K562 (cell line): Measurements from ENCODE around the gene MILR1.

Experiments used
- PCBP1 ChIP-seq: fragments of 200-400 bp; formaldehyde crosslinking; IDR thresholded peaks from 2 replicates; pipeline ENCODE4 v1.6.1; 2018; ENCODE audit warnings: mild to moderate bottlenecking, low read depth, low read length; ENCODE audit not compliant: poor library complexity, severe bottlenecking
- TF ChIP-seq, protein P1 (sequence below), 2 experiments: fragments of 450-650 bp; formaldehyde crosslinking in 1 of 2; IDR thresholded peaks; 2 replicates each; pipeline versions ENCODE4 v1.4.0 to v1.6.1; 2014 to 2020; ENCODE audit warnings: mild to moderate bottlenecking in 2 of 2, borderline replicate concordance in 1 of 2, low read depth in 1 of 2
- TF ChIP-seq, protein P2 (sequence below): fragments of 450-650 bp; IDR thresholded peaks from 2 replicates; pipeline ENCODE4 v1.7.0; 2016; ENCODE audit warnings: borderline replicate concordance

DNA sequence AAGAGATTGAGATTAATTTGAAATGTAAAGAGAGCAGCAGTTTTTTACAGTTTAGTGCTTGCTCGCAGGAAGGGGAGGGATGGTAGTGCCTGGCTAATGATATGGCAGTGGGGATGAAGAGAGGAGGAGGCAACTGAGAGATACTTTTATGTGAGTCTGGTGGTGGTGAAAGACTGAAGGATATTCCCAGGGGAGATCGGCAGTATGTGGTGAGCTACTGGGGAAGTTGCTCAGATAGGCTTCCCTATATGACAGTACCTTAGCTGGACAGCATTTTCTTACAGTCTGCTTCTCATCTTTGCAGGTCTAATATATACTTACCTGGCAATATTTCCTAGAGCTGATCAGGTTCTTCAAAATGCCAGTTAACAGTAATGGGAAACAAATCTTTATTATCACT, 66.5 kb downstream of the MILR1 start:
- TF ChIP-seq, protein P1, sequence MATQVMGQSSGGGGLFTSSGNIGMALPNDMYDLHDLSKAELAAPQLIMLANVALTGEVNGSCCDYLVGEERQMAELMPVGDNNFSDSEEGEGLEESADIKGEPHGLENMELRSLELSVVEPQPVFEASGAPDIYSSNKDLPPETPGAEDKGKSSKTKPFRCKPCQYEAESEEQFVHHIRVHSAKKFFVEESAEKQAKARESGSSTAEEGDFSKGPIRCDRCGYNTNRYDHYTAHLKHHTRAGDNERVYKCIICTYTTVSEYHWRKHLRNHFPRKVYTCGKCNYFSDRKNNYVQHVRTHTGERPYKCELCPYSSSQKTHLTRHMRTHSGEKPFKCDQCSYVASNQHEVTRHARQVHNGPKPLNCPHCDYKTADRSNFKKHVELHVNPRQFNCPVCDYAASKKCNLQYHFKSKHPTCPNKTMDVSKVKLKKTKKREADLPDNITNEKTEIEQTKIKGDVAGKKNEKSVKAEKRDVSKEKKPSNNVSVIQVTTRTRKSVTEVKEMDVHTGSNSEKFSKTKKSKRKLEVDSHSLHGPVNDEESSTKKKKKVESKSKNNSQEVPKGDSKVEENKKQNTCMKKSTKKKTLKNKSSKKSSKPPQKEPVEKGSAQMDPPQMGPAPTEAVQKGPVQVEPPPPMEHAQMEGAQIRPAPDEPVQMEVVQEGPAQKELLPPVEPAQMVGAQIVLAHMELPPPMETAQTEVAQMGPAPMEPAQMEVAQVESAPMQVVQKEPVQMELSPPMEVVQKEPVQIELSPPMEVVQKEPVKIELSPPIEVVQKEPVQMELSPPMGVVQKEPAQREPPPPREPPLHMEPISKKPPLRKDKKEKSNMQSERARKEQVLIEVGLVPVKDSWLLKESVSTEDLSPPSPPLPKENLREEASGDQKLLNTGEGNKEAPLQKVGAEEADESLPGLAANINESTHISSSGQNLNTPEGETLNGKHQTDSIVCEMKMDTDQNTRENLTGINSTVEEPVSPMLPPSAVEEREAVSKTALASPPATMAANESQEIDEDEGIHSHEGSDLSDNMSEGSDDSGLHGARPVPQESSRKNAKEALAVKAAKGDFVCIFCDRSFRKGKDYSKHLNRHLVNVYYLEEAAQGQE (IDR thresholded peaks at IDR 0.05; ENCODE audit: borderline replicate concordance) = no peak
- TF ChIP-seq, protein P1 (CRISPR knock-in tag; IDR thresholded peaks at IDR 0.05; ENCODE audit: low read depth) = no peak
- TF ChIP-seq, protein P2, sequence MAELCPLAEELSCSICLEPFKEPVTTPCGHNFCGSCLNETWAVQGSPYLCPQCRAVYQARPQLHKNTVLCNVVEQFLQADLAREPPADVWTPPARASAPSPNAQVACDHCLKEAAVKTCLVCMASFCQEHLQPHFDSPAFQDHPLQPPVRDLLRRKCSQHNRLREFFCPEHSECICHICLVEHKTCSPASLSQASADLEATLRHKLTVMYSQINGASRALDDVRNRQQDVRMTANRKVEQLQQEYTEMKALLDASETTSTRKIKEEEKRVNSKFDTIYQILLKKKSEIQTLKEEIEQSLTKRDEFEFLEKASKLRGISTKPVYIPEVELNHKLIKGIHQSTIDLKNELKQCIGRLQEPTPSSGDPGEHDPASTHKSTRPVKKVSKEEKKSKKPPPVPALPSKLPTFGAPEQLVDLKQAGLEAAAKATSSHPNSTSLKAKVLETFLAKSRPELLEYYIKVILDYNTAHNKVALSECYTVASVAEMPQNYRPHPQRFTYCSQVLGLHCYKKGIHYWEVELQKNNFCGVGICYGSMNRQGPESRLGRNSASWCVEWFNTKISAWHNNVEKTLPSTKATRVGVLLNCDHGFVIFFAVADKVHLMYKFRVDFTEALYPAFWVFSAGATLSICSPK = no peak
- TF ChIP-seq PCBP1 = no peak
